Naive thymus-derived CD4-positive, alpha-beta T cell (primary cell): ENCODE results near the gene TSTD2. TPM values are rescaled to one million over a fixed set of nuclear protein-coding genes. Genes with fewer than 3 reads are reported as not detected.
A peak's percentile ranks its signal among the peaks of the same experiment; 100 is the strongest.

Experiments used
- ATAC-seq: fragments of 150-1000 bp; cut with Tn5 transposase; 2 replicates; pipeline ENCODE4 v1.10.0; 2021; ENCODE audit warnings: mild to moderate bottlenecking, moderate library complexity
- CTCF ChIA-PET: fragments of 350-600 bp; sonication (Branson Sonifier 250); formaldehyde crosslinking; loops from one replicate; lab custom pipeline; 2021; ENCODE audit warnings: antibody characterized with exemption; lab: Charles Lee
- POLR2A ChIA-PET: fragments of 350-600 bp; sonication (Branson Sonifier 250); formaldehyde crosslinking; loops from one replicate; lab custom pipeline; 2021; ENCODE audit warnings: antibody characterized with exemption, inconsistent platforms; lab: Charles Lee
- DNase-seq, 9 donors: peaks; one replicate each; pipeline versions ENCODE4 v3.0.0 to v3.0.0-alpha.2; 2020 to 2022; ENCODE audit warnings: mixed read lengths in 1 of 9
- H3K27ac ChIP-seq: one replicate; pipeline ENCODE4 v1.7.0; 2013; ENCODE audit warnings: mild to moderate bottlenecking, low read depth, low read length, moderate library complexity
- H3K27me3 ChIP-seq, 2 donors: one replicate each; pipeline ENCODE4 v1.7.0; 2013; ENCODE audit warnings: low read length in 2 of 2, mild to moderate bottlenecking in 2 of 2, moderate library complexity in 2 of 2; ENCODE audit not compliant: control insufficient read depth in 2 of 2, insufficient read depth in 2 of 2
- H3K36me3 ChIP-seq, 3 experiments: 1 replicate in 2 of 3; 2 replicates in 1 of 3; pipeline ENCODE4 v1.7.0; 2013; ENCODE audit warnings: low read length in 3 of 3, mild to moderate bottlenecking in 3 of 3, moderate library complexity in 1 of 3; ENCODE audit not compliant: insufficient read depth in 3 of 3, control insufficient read depth in 2 of 3
- H3K4me1 ChIP-seq, 2 donors: one replicate each; pipeline ENCODE4 v1.7.0; 2013; ENCODE audit warnings: low read length in 2 of 2, mild to moderate bottlenecking in 2 of 2, moderate library complexity in 1 of 2; ENCODE audit not compliant: control insufficient read depth in 2 of 2, insufficient read depth in 2 of 2
- H3K4me3 ChIP-seq: 2 replicates; pipeline ENCODE4 v1.7.0; 2013; ENCODE audit warnings: mild to moderate bottlenecking, low read length
- H3K9me3 ChIP-seq, 3 experiments: 1 replicate in 2 of 3; 2 replicates in 1 of 3; pipeline ENCODE4 v1.7.0; 2013; ENCODE audit warnings: low read length in 3 of 3; ENCODE audit not compliant: control insufficient read depth in 2 of 3
- H3K27ac Mint-ChIP-seq, 9 donors: one replicate each; pipeline ENCODE4 v1.8.0; 2020 to 2022; ENCODE audit warnings: mixed read lengths in 9 of 9, mild to moderate bottlenecking in 8 of 9, moderate library complexity in 5 of 9, inconsistent platforms in 2 of 9
- H3K27me3 Mint-ChIP-seq, 5 donors: one replicate each; pipeline ENCODE4 v1.8.0; 2021 to 2022; ENCODE audit warnings: mixed read lengths in 5 of 5, mild to moderate bottlenecking in 1 of 5
- H3K36me3 Mint-ChIP-seq, 5 donors: one replicate each; pipeline ENCODE4 v1.8.0; 2020 to 2022; ENCODE audit warnings: mixed read lengths in 5 of 5, mild to moderate bottlenecking in 3 of 5, inconsistent platforms in 1 of 5
- H3K4me1 Mint-ChIP-seq, 7 donors: one replicate each; pipeline ENCODE4 v1.8.0; 2020 to 2022; ENCODE audit warnings: mixed read lengths in 7 of 7, mild to moderate bottlenecking in 3 of 7, inconsistent platforms in 1 of 7
- H3K4me3 Mint-ChIP-seq, 10 donors: one replicate each; pipeline ENCODE4 v1.8.0; 2020 to 2022; ENCODE audit warnings: mild to moderate bottlenecking in 10 of 10, mixed read lengths in 10 of 10, moderate library complexity in 6 of 10, inconsistent platforms in 2 of 10
- H3K9me3 Mint-ChIP-seq, 11 donors: one replicate each; pipeline ENCODE4 v1.8.0; 2020 to 2022; ENCODE audit warnings: mixed read lengths in 11 of 11, mild to moderate bottlenecking in 4 of 11, inconsistent platforms in 1 of 11, moderate library complexity in 1 of 11
- intact Hi-C, 2 donors: fragments of 100-400 bp; cut with micrococcal nuclease; formaldehyde crosslinking; loops; one replicate each; pipeline ENCODE4 v1.15.1; 2023
- polyA plus RNA-seq, 2 donors: library from polyadenylated mRNA; unstranded; fragments of 300-500 nt; fragmentation: Illumina TruSeq; gene quantifications; one replicate each; pipeline ENCODE4 v1.2.3, GENCODE V29; 2021
- total RNA-seq, 6 experiments: library from RNA in 5 of 6; stranded (reverse) in 5 of 6; gene quantifications; 1 replicate in 5 of 6; 2 replicates in 1 of 6; pipeline ENCODE4 v1.2.3 and lab custom pipeline; 2021 to 2026

The TSTD2 gene
- total and polyA plus RNA-seq, 7 experiments from 2014 or later: 9.8 to 23.3 (median 16.3) TPM

DNA sequence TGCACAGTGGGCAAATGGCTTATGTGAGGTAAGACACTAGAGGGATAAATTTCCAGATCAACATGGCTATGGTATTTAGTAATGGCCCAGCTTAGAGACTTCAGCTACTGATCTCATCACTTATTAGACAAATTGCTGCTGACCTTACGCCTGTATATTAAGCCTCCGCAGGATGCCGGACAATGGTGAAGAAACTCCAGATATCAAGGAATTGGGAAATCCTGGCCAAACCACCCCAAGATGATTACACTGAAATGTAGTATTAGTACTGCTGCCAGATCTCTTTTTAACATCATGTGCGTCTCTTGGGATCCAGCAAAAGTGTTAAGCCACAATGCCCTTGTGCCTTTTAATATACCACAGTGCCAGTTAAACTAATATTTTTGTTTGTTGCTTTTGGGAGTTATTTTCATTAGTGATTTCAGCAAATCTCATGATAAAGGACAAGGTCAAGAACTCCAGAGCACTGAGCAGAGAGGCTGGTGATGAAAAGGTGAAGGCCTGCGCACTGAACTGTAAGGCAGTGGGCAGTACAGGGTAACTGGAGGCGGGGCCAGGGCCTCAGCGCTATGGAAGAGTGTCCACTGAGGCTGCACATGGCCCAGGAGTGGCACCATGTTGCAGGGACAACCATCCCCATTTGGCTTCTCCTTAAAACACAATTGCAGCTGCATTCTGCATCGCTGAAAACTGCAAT is 32.5 kb downstream of the TSTD2 start:
- no peaks in the 10 kb centered on the region for H3K9me3 ChIP-seq
- H3K4me3 ChIP-seq: no peak overlapping the region
- peaks cover 0 to 56% (median 17%) of the 10 kb centered on the region in 3 experiments for H3K36me3 ChIP-seq
- Mint-ChIP-seq H3K27ac (no peak overlapping the region), H3K9me3 (no peaks in the 10 kb centered on the region), H3K4me3 (no peak overlapping the region), H3K4me1 (peaks cover 6 to 8% (median 6%) of the 10 kb centered on the region in 7 donors), H3K27me3 (no peaks in the 10 kb centered on the region), H3K36me3 (peaks cover 3 to 38% (median 11%) of the 10 kb centered on the region in 5 donors)
- no peak for ATAC-seq
- DNase-seq: no peak
- intact Hi-C loops: no loop called here
- ChIA-PET CTCF (interaction anchor here (0.6 to 1.3 kb wide), 2 partner anchors 199 to 721 kb away, joined by 3 to 4 read pairs; no protein-coding TSS in a partner anchor), POLR2A (no interaction called here)
- H3K27ac ChIP-seq: no peak overlapping the region
- peaks cover 4% of the 10 kb centered on the region in 2 donors for H3K4me1 ChIP-seq
- no peaks in the 10 kb centered on the region for H3K27me3 ChIP-seq

DNA sequence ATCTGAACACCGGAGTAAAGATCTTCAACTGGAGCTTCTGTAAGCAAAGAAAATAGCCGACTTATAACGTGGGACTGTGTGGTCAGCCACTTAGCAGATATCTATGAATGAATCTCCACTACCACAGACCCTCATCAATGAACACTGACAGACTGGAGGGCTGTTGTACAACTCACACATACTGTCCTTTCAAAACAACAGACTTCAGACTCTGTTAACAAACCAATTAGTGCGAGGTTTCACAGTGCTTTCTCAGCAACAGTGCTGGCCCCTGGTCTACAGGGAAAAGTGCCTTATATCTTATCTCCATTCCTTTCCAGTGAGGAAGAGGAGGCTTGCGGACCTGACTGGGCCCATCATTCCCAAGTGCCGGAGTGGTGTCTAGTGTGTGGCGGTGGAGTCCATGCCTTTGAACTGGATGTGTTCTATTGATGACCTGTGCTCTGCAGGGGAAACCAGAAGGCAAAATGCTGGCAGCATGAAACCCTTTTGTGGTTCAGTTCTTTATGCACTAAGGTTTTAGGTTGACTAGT is 33.8 kb downstream of the TSTD2 start:
- ChIA-PET CTCF (interaction anchor here (0.5 to 2.5 kb wide), 20 partner anchors 12 to 1355 kb away, joined by 3 to 34 read pairs (median 4); partner anchors contain the start of genes NCBP1, TSTD2 and ZNF782), POLR2A (interaction anchor here (1.5 to 1.6 kb wide), 2 partner anchors 34 to 743 kb away, joined by 3 to 5 read pairs; partner anchors contain the start of genes NCBP1 and TSTD2)

DNA sequence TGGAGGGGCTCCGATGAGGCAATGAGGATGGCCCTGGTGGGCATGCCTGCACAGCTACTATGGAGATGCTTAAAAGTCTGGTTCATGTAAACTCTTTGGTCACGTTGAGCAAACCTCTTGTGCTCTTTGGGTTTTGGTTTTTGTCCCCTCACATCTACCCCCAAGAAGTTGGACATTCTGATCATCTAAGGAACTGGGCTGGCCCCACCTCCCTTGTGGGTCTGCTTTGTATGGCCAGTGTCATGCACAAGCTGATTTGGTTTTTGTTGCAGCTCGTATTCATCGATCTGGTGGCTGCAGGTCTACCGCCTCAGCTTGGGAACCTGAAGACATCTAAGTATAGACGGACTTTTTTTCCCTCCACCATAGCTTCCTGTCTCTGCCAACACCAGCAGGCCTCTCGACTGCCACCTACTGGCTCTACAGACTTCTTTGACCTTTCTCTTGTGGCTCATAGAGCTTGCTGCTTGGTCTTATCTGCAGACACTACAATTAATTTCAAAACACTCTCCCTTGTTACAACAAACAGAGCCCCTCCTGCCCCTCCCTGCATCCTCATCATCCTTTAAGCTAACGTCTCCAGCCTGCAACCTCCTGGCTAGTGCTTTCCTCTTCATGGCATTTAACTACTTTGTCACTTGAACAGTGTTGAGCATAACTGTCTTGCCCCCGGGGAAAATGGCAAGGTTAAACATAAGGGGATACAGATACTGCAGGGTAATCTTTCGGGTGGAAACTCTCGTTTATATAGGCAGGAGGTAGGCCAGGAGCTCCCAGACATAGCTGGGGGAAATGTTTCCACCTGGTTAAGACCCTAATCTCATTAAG is 34.5 kb downstream of the TSTD2 start:
- H3K4me3 ChIP-seq: no peak overlapping the region
- intact Hi-C loops: loop anchor here (1.0 kb wide), 5 partner anchors 130 to 742 kb away; no protein-coding TSS in a partner anchor
- no peaks in the 10 kb centered on the region for H3K9me3 ChIP-seq
- Mint-ChIP-seq H3K4me1 (peaks cover 6 to 8% (median 6%) of the 10 kb centered on the region in 7 donors), H3K36me3 (peaks cover 0 to 24% (median 5%) of the 10 kb centered on the region in 5 donors), H3K27me3 (peaks cover 0 to 2% (median 0%) of the 10 kb centered on the region in 5 donors), H3K27ac (peak overlapping the region in 4 of 9 donors; percentile 4 to 49 (median 20)), H3K9me3 (no peaks in the 10 kb centered on the region), H3K4me3 (peak overlapping the region in 9 of 10 donors; percentile 19 to 73 (median 60))
- peaks cover 4% of the 10 kb centered on the region in 2 donors for H3K4me1 ChIP-seq
- H3K27ac ChIP-seq: no peak overlapping the region
- H3K27me3 ChIP-seq: no peaks in the 10 kb centered on the region
- ChIA-PET CTCF (interaction anchor here (0.5 to 2.5 kb wide), 26 partner anchors 13 to 1354 kb away, joined by 3 to 34 read pairs (median 4); partner anchors contain the start of genes NCBP1, TSTD2 and ZNF782), POLR2A (interaction anchor here (0.6 to 1.6 kb wide), 3 partner anchors 35 to 742 kb away, joined by 3 to 5 read pairs (median 3); partner anchors contain the start of genes NCBP1 and TSTD2)
- ATAC-seq: peak; percentile 93
- H3K36me3 ChIP-seq: peaks cover 0 to 37% (median under 1%) of the 10 kb centered on the region in 3 experiments
- peak; percentile 26 to 73 (median 67) for DNase-seq

More for the DNA sequence above, 33.8 kb downstream of the TSTD2 start:
- H3K4me1 Mint-ChIP-seq: peaks cover 6 to 8% (median 6%) of the 10 kb centered on the region in 7 donors
- intact Hi-C loops: no loop called here
- H3K4me1 ChIP-seq: peaks cover 4% of the 10 kb centered on the region in 2 donors
- peak overlapping the region in 1 of 9 donors; percentile 22 for H3K27ac Mint-ChIP-seq
- DNase-seq: no peak
- ATAC-seq: no peak
- no peaks in the 10 kb centered on the region for H3K27me3 ChIP-seq
- no peaks in the 10 kb centered on the region for H3K9me3 ChIP-seq
- peaks cover 0 to 25% (median 5%) of the 10 kb centered on the region in 5 donors for H3K36me3 Mint-ChIP-seq
- H3K36me3 ChIP-seq: peaks cover 0 to 43% (median 6%) of the 10 kb centered on the region in 3 experiments
- H3K4me3 ChIP-seq: no peak overlapping the region
- H3K27me3 Mint-ChIP-seq: no peaks in the 10 kb centered on the region
- H3K4me3 Mint-ChIP-seq: no peak overlapping the region
- no peaks in the 10 kb centered on the region for H3K9me3 Mint-ChIP-seq
- no peak overlapping the region for H3K27ac ChIP-seq

DNA sequence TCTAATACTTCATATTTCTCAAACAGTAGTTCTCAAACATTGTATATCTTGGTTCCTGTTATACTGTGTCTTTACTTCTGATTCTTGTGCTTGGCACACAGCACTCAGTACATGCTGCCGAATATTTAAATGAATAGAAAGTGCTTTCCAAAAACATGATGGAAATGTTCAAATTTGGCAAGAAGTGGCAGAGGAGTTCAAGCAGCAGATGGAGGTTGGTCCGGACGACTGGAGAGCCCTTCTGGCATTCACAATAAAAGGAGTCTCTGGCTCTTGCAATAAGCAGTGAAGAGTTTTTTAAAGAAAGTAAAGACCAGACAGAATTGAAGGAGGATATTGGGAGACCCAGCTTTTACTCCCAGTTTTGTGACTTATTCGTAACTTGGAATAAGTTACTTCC is 36.3 kb downstream of the TSTD2 start:
- DNase-seq: no peak
- Histone ChIP-seq H3K9me3 (no peaks in the 10 kb centered on the region), H3K27ac (no peak overlapping the region), H3K27me3 (no peaks in the 10 kb centered on the region), H3K4me3 (no peak overlapping the region), H3K4me1 (peaks cover 4% of the 10 kb centered on the region in 2 donors), H3K36me3 (peaks cover 0 to 19% (median 0%) of the 10 kb centered on the region in 3 experiments)
- H3K27ac Mint-ChIP-seq: peak overlapping the region in 1 of 9 donors; percentile 13
- ATAC-seq: no peak
- ChIA-PET CTCF (interaction anchor here (1.4 to 2.5 kb wide), 2 partner anchors 128 to 186 kb away, joined by 5 to 13 read pairs; no protein-coding TSS in a partner anchor), POLR2A (no interaction called here)
- peaks cover 0 to 16% (median 3%) of the 10 kb centered on the region in 5 donors for H3K36me3 Mint-ChIP-seq
- H3K9me3 Mint-ChIP-seq: no peaks in the 10 kb centered on the region
- no peak overlapping the region for H3K4me3 Mint-ChIP-seq
- peaks cover 6 to 9% (median 6%) of the 10 kb centered on the region in 7 donors for H3K4me1 Mint-ChIP-seq
- peaks cover 0 to 3% (median 0%) of the 10 kb centered on the region in 5 donors for H3K27me3 Mint-ChIP-seq
- intact Hi-C loops: no loop called here

DNA sequence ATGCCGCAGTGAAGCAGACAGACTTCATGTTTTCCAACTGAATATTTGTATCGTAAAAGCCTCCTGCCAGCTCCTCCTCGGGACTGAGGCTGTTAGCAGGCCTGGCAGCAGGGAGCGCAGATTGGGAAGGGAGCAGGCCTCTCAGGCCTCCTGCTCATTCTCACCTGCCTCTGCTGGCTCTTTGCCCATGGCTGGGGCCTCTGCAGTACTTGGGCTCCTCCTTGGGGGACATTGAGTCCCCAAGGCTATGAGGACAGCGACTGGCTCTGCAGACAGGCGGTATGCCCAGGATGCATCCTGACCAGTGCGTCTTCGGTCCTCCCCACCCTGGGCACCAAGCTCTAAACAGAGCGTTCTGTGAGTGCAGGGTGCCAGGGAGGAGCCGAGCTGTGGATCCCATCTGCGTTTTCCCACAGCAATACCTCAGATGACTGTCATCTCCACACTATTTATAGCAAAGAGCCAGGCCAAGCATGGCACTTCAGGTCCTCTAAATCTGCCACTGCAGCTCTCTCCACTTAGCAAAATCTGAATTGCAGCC is 38.7 kb downstream of the TSTD2 start:
- DNase-seq (no peak), ATAC-seq (no peak)
- Mint-ChIP-seq H3K4me3 (no peak overlapping the region), H3K9me3 (no peaks in the 10 kb centered on the region), H3K4me1 (peaks cover 6 to 9% (median 6%) of the 10 kb centered on the region in 7 donors), H3K27me3 (peaks cover 0 to 6% (median 0%) of the 10 kb centered on the region in 5 donors), H3K27ac (no peak overlapping the region), H3K36me3 (peaks cover 0 to 15% (median 4%) of the 10 kb centered on the region in 5 donors)
- intact Hi-C loops: no loop called here
- Histone ChIP-seq H3K9me3 (no peaks in the 10 kb centered on the region), H3K36me3 (no peaks in the 10 kb centered on the region), H3K4me3 (no peak overlapping the region), H3K27ac (no peak overlapping the region), H3K4me1 (peaks cover 4% of the 10 kb centered on the region in 2 donors), H3K27me3 (no peaks in the 10 kb centered on the region)
- ChIA-PET POLR2A (no interaction called here), CTCF (interaction anchor here (0.7 kb wide), 1 partner anchor 23 kb away, joined by 3 read pairs; no protein-coding TSS in a partner anchor)
